ENCODE measurements around the gene IL18RAP. TPM values are rescaled to one million over a fixed set of nuclear protein-coding genes. Genes with fewer than 3 reads are reported as not detected.

The IL18RAP gene
- total RNA-seq, 4 donors from 2014 or later = 4.2 to 6.8 (median 4.9) TPM

DNA sequence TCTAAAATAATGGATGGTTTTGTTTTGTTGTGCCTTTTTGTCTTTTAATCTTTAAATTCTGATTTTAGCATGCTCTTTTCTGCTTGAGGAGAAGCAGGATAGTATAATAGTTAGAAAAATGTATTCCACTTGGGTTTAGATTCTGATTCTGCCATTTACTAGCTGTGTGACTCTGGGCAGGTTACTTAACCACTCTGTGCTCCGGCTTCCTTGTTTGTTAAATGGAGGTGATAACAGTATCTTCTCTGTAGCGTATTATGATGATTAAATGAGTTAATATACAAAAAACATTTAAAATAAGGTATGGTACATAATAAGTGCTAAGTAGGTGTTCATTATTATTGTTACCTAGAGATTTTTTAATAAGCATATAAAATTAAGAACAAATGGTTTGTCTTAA lies 26.9 kb upstream of the IL18RAP start:
- Histone ChIP-seq H3K9me3 (no peaks in the 10 kb centered on the region), H3K36me3 (no peaks in the 10 kb centered on the region), H3K4me3 (no peak overlapping the region), H3K27me3 (no peaks in the 10 kb centered on the region), H3K4me1 (no peaks in the 10 kb centered on the region), H3K27ac (no peak overlapping the region)
- DNase-seq = no peak
- no peak for TF ChIP-seq POLR2A (IDR thresholded peaks at IDR 0.05)
- TF ChIP-seq, protein P1, sequence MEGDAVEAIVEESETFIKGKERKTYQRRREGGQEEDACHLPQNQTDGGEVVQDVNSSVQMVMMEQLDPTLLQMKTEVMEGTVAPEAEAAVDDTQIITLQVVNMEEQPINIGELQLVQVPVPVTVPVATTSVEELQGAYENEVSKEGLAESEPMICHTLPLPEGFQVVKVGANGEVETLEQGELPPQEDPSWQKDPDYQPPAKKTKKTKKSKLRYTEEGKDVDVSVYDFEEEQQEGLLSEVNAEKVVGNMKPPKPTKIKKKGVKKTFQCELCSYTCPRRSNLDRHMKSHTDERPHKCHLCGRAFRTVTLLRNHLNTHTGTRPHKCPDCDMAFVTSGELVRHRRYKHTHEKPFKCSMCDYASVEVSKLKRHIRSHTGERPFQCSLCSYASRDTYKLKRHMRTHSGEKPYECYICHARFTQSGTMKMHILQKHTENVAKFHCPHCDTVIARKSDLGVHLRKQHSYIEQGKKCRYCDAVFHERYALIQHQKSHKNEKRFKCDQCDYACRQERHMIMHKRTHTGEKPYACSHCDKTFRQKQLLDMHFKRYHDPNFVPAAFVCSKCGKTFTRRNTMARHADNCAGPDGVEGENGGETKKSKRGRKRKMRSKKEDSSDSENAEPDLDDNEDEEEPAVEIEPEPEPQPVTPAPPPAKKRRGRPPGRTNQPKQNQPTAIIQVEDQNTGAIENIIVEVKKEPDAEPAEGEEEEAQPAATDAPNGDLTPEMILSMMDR (IDR thresholded peaks at IDR 0.05) = no peak

DNA sequence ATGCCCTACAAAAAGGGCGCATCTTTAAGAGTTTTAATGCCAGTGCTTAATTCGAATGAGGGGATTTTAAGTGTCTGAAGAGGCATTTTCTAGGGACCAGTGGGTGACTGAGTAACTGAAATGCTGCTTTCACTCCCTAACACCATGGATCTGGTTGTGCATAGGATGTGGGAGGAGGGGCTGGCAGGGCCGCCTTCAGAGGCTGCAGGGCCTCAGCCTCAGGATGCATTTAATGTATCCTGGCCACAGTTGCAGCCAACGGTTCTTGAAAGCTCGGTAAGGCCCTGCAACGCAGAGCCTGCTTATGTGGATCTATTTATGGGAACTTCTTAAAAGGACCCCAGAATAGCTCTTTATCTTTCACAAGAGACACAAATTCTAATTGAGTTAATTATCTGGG lies 25.8 kb upstream of the IL18RAP start:
- TF ChIP-seq, protein P1 (IDR thresholded peaks at IDR 0.05) = no peak
- no peak for TF ChIP-seq POLR2A (IDR thresholded peaks at IDR 0.05)
- H3K27ac ChIP-seq = no peak overlapping the region
- H3K36me3 ChIP-seq = no peaks in the 10 kb centered on the region
- H3K4me1 ChIP-seq = no peaks in the 10 kb centered on the region
- H3K4me3 ChIP-seq = no peak overlapping the region
- no peak for DNase-seq
- no peaks in the 10 kb centered on the region for H3K9me3 ChIP-seq
- H3K27me3 ChIP-seq = no peaks in the 10 kb centered on the region

DNA sequence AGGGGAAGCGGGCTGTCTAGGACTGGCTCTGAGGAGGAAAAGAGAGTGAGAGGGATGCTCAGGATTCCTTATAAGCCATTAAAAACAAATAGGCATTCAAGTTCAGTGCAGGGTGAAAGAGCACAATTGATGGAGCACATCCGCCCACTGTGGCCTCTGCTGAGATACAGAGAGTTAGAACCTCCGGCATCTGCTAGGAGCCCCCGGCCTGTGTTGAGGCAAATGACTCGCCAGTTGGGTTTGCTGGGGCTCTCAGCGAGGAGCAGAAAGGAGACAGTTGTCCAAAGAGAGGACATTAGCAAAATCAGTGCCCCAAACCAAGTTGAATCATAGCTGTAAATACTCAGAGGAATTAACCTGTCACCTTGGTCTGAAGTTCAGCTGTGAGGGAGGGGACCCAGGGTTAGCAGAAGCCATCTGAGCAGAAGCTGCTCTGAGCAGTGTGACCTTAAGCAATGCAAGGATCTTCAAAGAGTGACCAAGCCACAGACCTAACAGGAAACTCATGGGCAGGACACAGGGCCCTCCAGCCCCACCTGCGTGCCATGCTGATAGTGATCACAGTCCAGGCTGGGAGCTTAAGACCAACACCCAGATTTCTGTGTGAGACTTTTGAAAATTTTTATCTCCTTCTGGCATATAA lies 23.3 kb upstream of the IL18RAP start:
- DNase-seq = no peak
- TF ChIP-seq, protein P1 (IDR thresholded peaks at IDR 0.05) = no peak
- TF ChIP-seq POLR2A (IDR thresholded peaks at IDR 0.05) = no peak
- no peak overlapping the region for H3K27ac ChIP-seq
- no peaks in the 10 kb centered on the region for H3K4me1 ChIP-seq
- no peak overlapping the region for H3K4me3 ChIP-seq
- H3K9me3 ChIP-seq = no peaks in the 10 kb centered on the region
- no peaks in the 10 kb centered on the region for H3K36me3 ChIP-seq
- H3K27me3 ChIP-seq = no peaks in the 10 kb centered on the region

DNA sequence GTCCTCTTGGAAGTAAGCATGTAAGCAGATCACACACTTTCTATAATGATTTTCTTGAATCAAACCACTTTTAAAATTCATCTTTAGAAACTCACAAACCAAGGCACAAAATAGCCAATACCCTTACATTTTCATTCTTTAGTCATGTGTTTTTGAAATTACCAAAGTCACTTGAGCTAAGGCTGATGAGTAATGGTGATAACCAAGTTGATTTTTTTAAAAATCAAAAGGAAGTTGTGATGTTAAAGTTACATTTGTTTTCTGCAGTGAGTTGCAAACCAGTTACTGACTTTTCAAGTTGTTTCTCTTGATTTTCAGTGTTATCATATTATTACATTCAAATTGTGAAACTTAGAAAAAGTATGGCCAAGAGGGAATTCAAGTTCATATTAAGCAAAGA lies 21.5 kb upstream of the IL18RAP start:
- DNase-seq = no peak
- no peak overlapping the region for H3K27ac ChIP-seq
- H3K4me1 ChIP-seq = no peaks in the 10 kb centered on the region
- H3K27me3 ChIP-seq = no peaks in the 10 kb centered on the region
- no peaks in the 10 kb centered on the region for H3K36me3 ChIP-seq
- TF ChIP-seq, protein P1 (IDR thresholded peaks at IDR 0.05) = no peak
- TF ChIP-seq POLR2A (IDR thresholded peaks at IDR 0.05) = no peak
- H3K9me3 ChIP-seq = no peaks in the 10 kb centered on the region
- no peak overlapping the region for H3K4me3 ChIP-seq

DNA sequence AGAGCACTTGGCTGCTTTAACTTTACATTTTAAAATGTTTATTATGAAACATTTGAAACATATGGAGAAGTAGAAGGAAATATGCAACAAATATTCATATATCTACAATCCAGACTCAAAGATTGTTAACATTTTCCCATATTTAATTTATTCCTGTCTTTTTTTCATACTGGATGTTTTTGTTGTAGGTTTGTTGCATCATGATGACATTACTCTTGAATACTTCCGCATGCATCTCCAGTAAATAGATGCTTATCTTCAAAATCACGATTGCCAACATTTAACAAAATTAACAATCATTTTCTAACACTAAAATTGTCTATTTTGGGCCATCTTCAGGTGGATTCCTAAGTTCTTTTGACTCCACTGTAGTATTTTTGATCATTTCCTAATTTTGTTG lies 21.1 kb upstream of the IL18RAP start:
- TF ChIP-seq POLR2A (IDR thresholded peaks at IDR 0.05) = no peak
- TF ChIP-seq, protein P1 (IDR thresholded peaks at IDR 0.05) = no peak
- H3K27me3 ChIP-seq = no peaks in the 10 kb centered on the region

DNA sequence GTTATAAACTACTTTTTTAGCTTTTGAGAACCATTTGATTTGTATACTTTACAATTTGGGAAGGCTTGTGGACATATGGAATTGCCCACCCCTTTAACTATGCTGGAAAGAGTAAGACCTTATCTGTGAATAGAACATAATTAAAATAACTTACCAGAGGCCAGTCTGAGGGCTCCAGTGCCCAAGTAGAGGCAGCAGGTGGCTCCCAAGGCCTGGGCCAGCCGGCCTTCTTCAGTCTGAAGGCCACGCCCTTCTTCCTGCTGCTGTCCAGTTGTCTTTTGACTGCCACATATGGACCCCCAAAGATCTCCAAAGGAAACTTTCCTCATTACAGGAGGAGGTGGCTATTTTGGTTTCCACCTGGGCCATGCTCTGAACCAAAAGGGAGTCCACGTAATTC lies 12.0 kb upstream of the IL18RAP start:
- H3K27ac ChIP-seq = no peak overlapping the region
- H3K27me3 ChIP-seq = no peaks in the 10 kb centered on the region
- H3K36me3 ChIP-seq = no peaks in the 10 kb centered on the region
- no peaks in the 10 kb centered on the region for H3K4me1 ChIP-seq
- H3K9me3 ChIP-seq = no peaks in the 10 kb centered on the region
- TF ChIP-seq, protein P1 (IDR thresholded peaks at IDR 0.05) = no peak
- TF ChIP-seq POLR2A (IDR thresholded peaks at IDR 0.05) = no peak
- no peak for DNase-seq
- no peak overlapping the region for H3K4me3 ChIP-seq

More for the DNA sequence above, 21.1 kb upstream of the IL18RAP start:
- H3K36me3 ChIP-seq = no peaks in the 10 kb centered on the region
- no peak for DNase-seq
- no peaks in the 10 kb centered on the region for H3K4me1 ChIP-seq
- no peak overlapping the region for H3K4me3 ChIP-seq
- H3K27ac ChIP-seq = no peak overlapping the region
- no peaks in the 10 kb centered on the region for H3K9me3 ChIP-seq
